CD14-positive monocyte (primary cell): ENCODE measurements around the gene SIRPA. TPM values are rescaled to one million over a fixed set of nuclear protein-coding genes. Genes with fewer than 3 reads are reported as not detected.

Experiments used
- DNase-seq, 3 donors: peaks; one replicate each; pipeline ENCODE4 v3.0.0-alpha.2; 2011 to 2022
- H2AFZ ChIP-seq: 2 replicates; pipeline ENCODE4 v1.6.0; 2012; ENCODE audit warnings: mild to moderate bottlenecking, low read depth, low read length, inconsistent platforms; ENCODE audit not compliant: insufficient read depth, poor library complexity, severe bottlenecking
- H3K27ac ChIP-seq, 2 donors: 1 replicate in 1 of 2; 2 replicates in 1 of 2; pipeline ENCODE4 v1.5.1; 2012 to 2013; ENCODE audit warnings: low read length in 2 of 2, control low read depth in 1 of 2, inconsistent platforms in 1 of 2, low read depth in 1 of 2, mild to moderate bottlenecking in 1 of 2
- H3K27me3 ChIP-seq, 2 donors: one replicate each; pipeline versions ENCODE4 v1.6.0 to v1.6.1; 2011 to 2013; ENCODE audit warnings: low read length in 2 of 2; ENCODE audit not compliant: control insufficient read depth in 2 of 2, insufficient read depth in 2 of 2
- H3K36me3 ChIP-seq, 2 donors: replicated peaks in 1 of 2; 1 replicate in 1 of 2; 2 replicates in 1 of 2; pipeline versions ENCODE4 v1.5.1 to v1.6.1; 2012 to 2013; ENCODE audit warnings: low read length in 2 of 2, control low read depth in 1 of 2, inconsistent platforms in 1 of 2, mild to moderate bottlenecking in 1 of 2; ENCODE audit not compliant: insufficient read depth in 2 of 2, control insufficient read depth in 1 of 2
- H3K4me1 ChIP-seq, 2 donors: 1 replicate in 1 of 2; 2 replicates in 1 of 2; pipeline versions ENCODE4 v1.5.1 to v1.6.1; 2012 to 2013; ENCODE audit warnings: low read length in 2 of 2, control low read depth in 1 of 2, inconsistent platforms in 1 of 2, mild to moderate bottlenecking in 1 of 2, moderate library complexity in 1 of 2; ENCODE audit not compliant: insufficient read depth in 2 of 2, control insufficient read depth in 1 of 2
- H3K4me2 ChIP-seq: replicated peaks from 2 replicates; pipeline ENCODE3; 2012; ENCODE audit warnings: low read length, moderate library complexity, mild to moderate bottlenecking; ENCODE audit not compliant: poor library complexity, severe bottlenecking; ENCODE audit errors: extremely low read depth
- H3K4me3 ChIP-seq, 3 experiments: fragments of 200-600 bp in 1 of 3; sonication (generic) in 1 of 3; replicated peaks in 1 of 3; 1 replicate in 2 of 3; 2 replicates in 1 of 3; pipeline ENCODE4 v1.5.1; 2011 to 2013; ENCODE audit warnings: low read length in 3 of 3, mild to moderate bottlenecking in 3 of 3, control low read depth in 2 of 3, low read depth in 2 of 3, inconsistent platforms in 1 of 3, moderate library complexity in 1 of 3
- H3K79me2 ChIP-seq: 2 replicates; pipeline ENCODE4 v1.6.0; 2012; ENCODE audit warnings: mild to moderate bottlenecking, control low read depth, inconsistent platforms, low read length, moderate library complexity; ENCODE audit not compliant: insufficient read depth
- H3K9ac ChIP-seq: 2 replicates; pipeline ENCODE4 v1.6.0; 2017; ENCODE audit warnings: low read length, mild to moderate bottlenecking; ENCODE audit not compliant: insufficient read depth, poor library complexity, severe bottlenecking
- H3K9me3 ChIP-seq, 2 donors: replicated peaks in 1 of 2; 1 replicate in 1 of 2; 2 replicates in 1 of 2; pipeline versions ENCODE4 v1.5.1 to v1.6.1; 2012 to 2013; ENCODE audit warnings: low read length in 2 of 2, control low read depth in 1 of 2; ENCODE audit not compliant: control insufficient read depth in 1 of 2, insufficient read depth in 1 of 2
- H4K20me1 ChIP-seq: 2 replicates; pipeline ENCODE4 v1.6.0; 2012; ENCODE audit warnings: mild to moderate bottlenecking, low read length, control low read depth, moderate library complexity; ENCODE audit not compliant: insufficient read depth
- H3K27ac Mint-ChIP-seq, 7 donors: one replicate each; pipeline ENCODE4 v1.8.0; 2020; ENCODE audit warnings: mild to moderate bottlenecking in 7 of 7, mixed read lengths in 7 of 7, moderate library complexity in 6 of 7, inconsistent platforms in 2 of 7
- H3K27me3 Mint-ChIP-seq, 3 donors: one replicate each; pipeline ENCODE4 v1.8.0; 2021 to 2022; ENCODE audit warnings: low read depth in 3 of 3, mild to moderate bottlenecking in 3 of 3, mixed read lengths in 3 of 3, moderate library complexity in 3 of 3, inconsistent platforms in 1 of 3
- H3K36me3 Mint-ChIP-seq, 2 donors: one replicate each; pipeline ENCODE4 v1.8.0; 2020; ENCODE audit warnings: mixed read lengths in 2 of 2, inconsistent platforms in 1 of 2, mild to moderate bottlenecking in 1 of 2
- H3K4me1 Mint-ChIP-seq: one replicate; pipeline ENCODE4 v1.8.0; 2020; ENCODE audit warnings: mild to moderate bottlenecking, mixed read lengths
- H3K4me3 Mint-ChIP-seq, 2 donors: one replicate each; pipeline ENCODE4 v1.8.0; 2020; ENCODE audit warnings: mild to moderate bottlenecking in 2 of 2, mixed read lengths in 2 of 2, moderate library complexity in 1 of 2
- H3K9me3 Mint-ChIP-seq, 7 donors: one replicate each; pipeline ENCODE4 v1.8.0; 2020 to 2022; ENCODE audit warnings: mixed read lengths in 7 of 7, mild to moderate bottlenecking in 6 of 7, moderate library complexity in 6 of 7, inconsistent platforms in 2 of 7
- CTCF ChIP-seq: fragments of 200-600 bp; IDR thresholded peaks from one replicate; pipeline ENCODE4 v1.8.0; 2022; ENCODE audit warnings: antibody characterized with exemption, mild to moderate bottlenecking
- WGBS: methylation state at CpG from one replicate; pipeline ENCODE4 v1.1.5; 2013; ENCODE audit warnings: missing lambda C conversion rate; ENCODE audit not compliant: insufficient coverage; 5-methylcytosine and 5-hydroxymethylcytosine counted together
- intact Hi-C, 2 donors: fragments of 100-400 bp; cut with micrococcal nuclease; formaldehyde crosslinking; loops; one replicate each; pipeline versions ENCODE4 v1.15.0 to v1.15.1; 2023
- polyA plus RNA-seq, 3 donors: library from polyadenylated mRNA; depleted of rRNA in 1 of 3; unstranded in 2 of 3; stranded (reverse) in 1 of 3; fragments of 300-500 nt in 2 of 3; fragments of >200 nt in 1 of 3; fragmentation: Illumina TruSeq in 2 of 3; gene quantifications; 1 replicate in 2 of 3; 2 replicates in 1 of 3; pipeline ENCODE4 v1.2.3, GENCODE V29; 2012 to 2021

The SIRPA gene
- polyA plus RNA-seq, 3 donors, result 28.4 to 126 (median 58.3) TPM

- no peak overlapping the region for H2AFZ ChIP-seq
- no peaks in the 10 kb centered on the region for H3K4me1 ChIP-seq
- no peak for TF ChIP-seq CTCF
- WGBS, result 100% methylated on average over 2 of the region's 3 CpGs
- no peak overlapping the region for H3K4me3 ChIP-seq
- H4K20me1 ChIP-seq, result peaks cover 100% of the 10 kb centered on the region
- H3K79me2 ChIP-seq, result peaks cover 99% of the 10 kb centered on the region
- Mint-ChIP-seq H3K4me3 (no peak overlapping the region), H3K36me3 (peaks cover 88 to 95% of the 10 kb centered on the region in 2 donors), H3K9me3 (no peaks in the 10 kb centered on the region), H3K27me3 (peaks cover 0 to 2% (median 0%) of the 10 kb centered on the region in 3 donors), H3K4me1 (peaks cover 16% of the 10 kb centered on the region), H3K27ac (peak overlapping the region in 3 of 7 donors; percentile 32 to 71 (median 49))
- intact Hi-C loops, result no loop called here
- no peak overlapping the region for H3K4me2 ChIP-seq
- H3K9me3 ChIP-seq, result no peaks in the 10 kb centered on the region
- peaks cover 96 to 100% of the 10 kb centered on the region in 2 donors for H3K36me3 ChIP-seq
- H3K27ac ChIP-seq, result peak overlapping the region in 1 of 2 donors; percentile 42
- no peaks in the 10 kb centered on the region for H3K27me3 ChIP-seq
- no peak for DNase-seq
- no peak overlapping the region for H3K9ac ChIP-seq
These were observed 20.5 kb downstream of the SIRPA start for GRCh38 chr20:1915725-1916124.

GRCh38 chr20:1917786-1918185 lies 22.6 kb downstream of the SIRPA start:
- H3K36me3 ChIP-seq, result peaks cover 92 to 100% of the 10 kb centered on the region in 2 donors
- H3K9ac ChIP-seq, result no peak overlapping the region
- no peaks in the 10 kb centered on the region for H3K9me3 ChIP-seq
- H3K79me2 ChIP-seq, result peaks cover 84% of the 10 kb centered on the region
- intact Hi-C loops, result no loop called here
- no peaks in the 10 kb centered on the region for H3K27me3 ChIP-seq
- DNase-seq, result peak in 1 of 3 donors; percentile 54
- peaks cover 100% of the 10 kb centered on the region for H4K20me1 ChIP-seq
- H3K4me2 ChIP-seq, result no peak overlapping the region
- Mint-ChIP-seq H3K36me3 (peaks cover 88 to 99% of the 10 kb centered on the region in 2 donors), H3K4me1 (peaks cover 13% of the 10 kb centered on the region), H3K4me3 (no peak overlapping the region), H3K27ac (peak overlapping the region in 4 of 7 donors; percentile 5 to 74 (median 44)), H3K27me3 (no peaks in the 10 kb centered on the region), H3K9me3 (no peaks in the 10 kb centered on the region)
- no peak overlapping the region for H3K4me3 ChIP-seq
- no peak for TF ChIP-seq CTCF
- WGBS, result no CpG with 5 or more reads among the region's 1 CpG
- H3K27ac ChIP-seq, result peak overlapping the region in 1 of 2 donors; percentile 49
- H2AFZ ChIP-seq, result no peak overlapping the region
- no peaks in the 10 kb centered on the region for H3K4me1 ChIP-seq
